ENCODE data around the gene PREP. TPM values are rescaled to one million over a fixed set of nuclear protein-coding genes. Genes with fewer than 3 reads are reported as not detected.

The PREP gene
- total and polyA plus RNA-seq, 2 donors = 17.8 to 23.2 TPM

Other genes with a start within 250 kb of the PREP start
- gene POPDC3, start 223.1 kb downstream of the PREP start, total RNA-seq = 0.33 TPM
- 0.41 TPM for gene POPDC3, start 223.1 kb downstream of the PREP start, polyA plus RNA-seq